Measurements from ENCODE around the gene RPL3. TPM values are rescaled to one million over a fixed set of nuclear protein-coding genes. Genes with fewer than 3 reads are reported as not detected.

Gene RPL3
- total and polyA plus RNA-seq, 4 donors = 1,521 to 2,749 (median 1,961) TPM

DNA sequence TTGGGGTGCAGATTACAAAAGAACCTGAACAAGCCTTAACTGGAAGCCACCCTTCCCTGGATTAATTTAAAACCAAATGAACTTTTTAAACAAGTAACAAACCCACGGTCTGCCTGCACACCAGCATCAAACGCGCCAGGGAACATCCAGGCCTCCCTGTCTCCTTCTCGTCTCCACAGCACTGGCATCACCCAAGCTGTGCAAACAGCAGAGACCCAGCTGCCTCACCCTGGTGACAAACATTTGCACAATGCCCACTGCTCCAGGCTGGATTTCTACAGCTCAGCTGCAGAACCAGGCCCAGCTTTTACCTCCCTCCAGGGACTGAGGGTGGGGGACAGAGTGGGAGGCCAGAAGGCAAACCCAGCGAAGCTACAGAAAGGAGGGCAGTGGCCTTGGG lies 7.0 kb downstream of the RPL3 start:
- TF ChIP-seq CTCF (IDR thresholded peaks at IDR 0.05; ENCODE audit: control extremely low read depth, extremely low read depth) = no peak
- Histone ChIP-seq H3K9ac (ENCODE audit: insufficient read depth in 1 of 2, low read length in 2 of 2) (no peak overlapping the region), H3K27me3 (ENCODE audit: control insufficient read depth in 3 of 3, insufficient read depth in 3 of 3, low read length in 2 of 3) (no peaks in the 10 kb centered on the region), H3K36me3 (ENCODE audit: control insufficient read depth in 4 of 4, insufficient read depth in 4 of 4, low read length in 4 of 4) (peaks cover 23 to 59% (median 50%) of the 10 kb centered on the region in 4 donors), H3K27ac (ENCODE audit: low read depth in 1 of 2, low read length in 1 of 2) (no peak overlapping the region), H3K4me3 (no peak overlapping the region), H3K4me1 (ENCODE audit: control insufficient read depth in 5 of 5, insufficient read depth in 5 of 5, low read length in 5 of 5) (peaks cover 5 to 20% (median 7%) of the 10 kb centered on the region in 5 donors), H3K9me3 (ENCODE audit: control insufficient read depth in 4 of 4, insufficient read depth in 3 of 4, low read length in 3 of 4) (no peaks in the 10 kb centered on the region)
- WGBS, 2 donors = 87 to 88% methylated on average over 5 of the region's 5 CpGs
- ATAC-seq (ENCODE audit: insufficient read depth, low FRiP score) (no peak), DNase-seq (no peak)

GRCh38 chr22:39311592-39312400 lies 7.6 kb downstream of the RPL3 start:
- H3K4me1 ChIP-seq (ENCODE audit: control insufficient read depth in 5 of 5, insufficient read depth in 5 of 5, low read length in 5 of 5) = peaks cover 2 to 16% (median 4%) of the 10 kb centered on the region in 5 donors
- no peak for ATAC-seq (ENCODE audit: insufficient read depth, low FRiP score)
- no peaks in the 10 kb centered on the region for H3K9me3 ChIP-seq (ENCODE audit: control insufficient read depth in 4 of 4, insufficient read depth in 3 of 4, low read length in 3 of 4)
- WGBS, 2 donors = 90 to 91% methylated on average over 19 of the region's 19 CpGs
- no peak overlapping the region for H3K9ac ChIP-seq (ENCODE audit: insufficient read depth in 1 of 2, low read length in 2 of 2)
- H3K4me3 ChIP-seq = no peak overlapping the region
- no peaks in the 10 kb centered on the region for H3K27me3 ChIP-seq (ENCODE audit: control insufficient read depth in 3 of 3, insufficient read depth in 3 of 3, low read length in 2 of 3)
- H3K27ac ChIP-seq (ENCODE audit: low read depth in 1 of 2, low read length in 1 of 2) = no peak overlapping the region
- no peak for DNase-seq
- H3K36me3 ChIP-seq (ENCODE audit: control insufficient read depth in 4 of 4, insufficient read depth in 4 of 4, low read length in 4 of 4) = peaks cover 18 to 53% (median 44%) of the 10 kb centered on the region in 4 donors
- no peak for TF ChIP-seq CTCF (IDR thresholded peaks at IDR 0.05; ENCODE audit: control extremely low read depth, extremely low read depth)

- H3K36me3 ChIP-seq (ENCODE audit: control insufficient read depth in 4 of 4, insufficient read depth in 4 of 4, low read length in 4 of 4) = peaks cover 12 to 37% (median 32%) of the 10 kb centered on the region in 4 donors
- H3K27ac ChIP-seq (ENCODE audit: low read depth in 1 of 2, low read length in 1 of 2) = peak overlapping the region in 1 of 2 donors; percentile 52
- H3K9ac ChIP-seq (ENCODE audit: insufficient read depth in 1 of 2, low read length in 2 of 2) = no peak overlapping the region
- no peak for TF ChIP-seq CTCF (IDR thresholded peaks at IDR 0.05; ENCODE audit: control extremely low read depth, extremely low read depth)
- H3K4me1 ChIP-seq (ENCODE audit: control insufficient read depth in 5 of 5, insufficient read depth in 5 of 5, low read length in 5 of 5) = peaks cover 0 to 13% (median under 1%) of the 10 kb centered on the region in 5 donors
- H3K4me3 ChIP-seq = no peak overlapping the region
- DNase-seq (no peak), ATAC-seq (ENCODE audit: insufficient read depth, low FRiP score) (no peak)
- H3K27me3 ChIP-seq (ENCODE audit: control insufficient read depth in 3 of 3, insufficient read depth in 3 of 3, low read length in 2 of 3) = no peaks in the 10 kb centered on the region
- no peaks in the 10 kb centered on the region for H3K9me3 ChIP-seq (ENCODE audit: control insufficient read depth in 4 of 4, insufficient read depth in 3 of 4, low read length in 3 of 4)
- WGBS, 2 donors = 74 to 81% methylated on average over 16 of the region's 16 CpGs
Observed at GRCh38 chr22:39309881-39310714, 9.3 kb downstream of the RPL3 start.

All from lung (tissue), 12 donors.